Neural cell (in vitro differentiated cells): ENCODE results near the gene METRN.

Experiments
- CTCF ChIP-seq: fragments of 450-650 bp; IDR thresholded peaks from 2 replicates; pipeline ENCODE4 v1.5.1; 2014; ENCODE audit warnings: antibody characterized with exemption, mild to moderate bottlenecking, moderate library complexity; ENCODE audit not compliant: poor library complexity, severe bottlenecking
- EP300 ChIP-seq: fragments of 450-650 bp; conservative IDR thresholded peaks from 2 replicates; pipeline ENCODE4 v1.6.1; 2014; ENCODE audit warnings: antibody characterized with exemption, mild to moderate bottlenecking, moderate library complexity; ENCODE audit not compliant: poor library complexity, severe bottlenecking
- EZH2 ChIP-seq: fragments of 200-600, 300-800 bp; shearing (Covaris generic), sonication (generic); IDR thresholded peaks from 2 replicates; pipeline ENCODE4 v1.6.1; 2014; ENCODE audit warnings: antibody characterized with exemption, low read length, borderline replicate concordance, mild to moderate bottlenecking; ENCODE audit not compliant: insufficient read depth, poor library complexity, severe bottlenecking

GRCh38 chr16:718389-718788 lies 3.5 kb downstream of the METRN start:
- TF ChIP-seq EZH2: no peak
- TF ChIP-seq CTCF: no peak
- no peak for TF ChIP-seq EP300
